GM12878 (cell line): ENCODE data around the gene C18orf54.

ENCODE experiments used
- EP300 ChIP-seq, 2 experiments: fragments of 150-350 bp in 1 of 2; IDR thresholded peaks; 2 replicates each; pipeline ENCODE4 v1.6.1; 2011 to 2012; ENCODE audit warnings: low read depth in 2 of 2, low read length in 2 of 2, borderline replicate concordance in 1 of 2, improper control_type of control experiment in 1 of 2, inconsistent platforms in 1 of 2; ENCODE audit not compliant: control insufficient read depth in 1 of 2
- EZH2 ChIP-seq: IDR thresholded peaks from 2 replicates; pipeline ENCODE4 v1.6.1; 2012; ENCODE audit warnings: low read depth, mild to moderate bottlenecking, control low read depth, inconsistent platforms, low read length, borderline replicate concordance; ENCODE audit not compliant: control insufficient read depth
- HDAC6 ChIP-seq: fragments of 200-600 bp; sonication (generic); IDR thresholded peaks from one replicate; pipeline ENCODE4 v1.8.0; 2017; ENCODE audit warnings: antibody characterized with exemption; ENCODE audit not compliant: unreplicated experiment
- KDM1A ChIP-seq: fragments of 200-600 bp; sonication (generic); IDR thresholded peaks from 2 replicates; pipeline ENCODE4 v1.6.1; 2016; ENCODE audit warnings: borderline replicate concordance
- TF ChIP-seq, protein P1 (sequence below): IDR thresholded peaks from 2 replicates; pipeline ENCODE4 v1.6.1; 2011; ENCODE audit warnings: borderline replicate concordance, low read depth, mild to moderate bottlenecking, moderate library complexity, low read length; ENCODE audit not compliant: insufficient read depth, poor library complexity, severe bottlenecking
- TF ChIP-seq, protein P2 (sequence below), 3 experiments: IDR thresholded peaks in 2 of 3; conservative IDR thresholded peaks in 1 of 3; 2 replicates each; pipeline ENCODE4 v1.5.1; 2011; ENCODE audit warnings: low read depth in 3 of 3, low read length in 3 of 3, mild to moderate bottlenecking in 3 of 3, control low read depth in 2 of 3, moderate library complexity in 2 of 3, inconsistent platforms in 1 of 3, mixed read lengths in 1 of 3; ENCODE audit not compliant: control insufficient read depth in 2 of 3, insufficient read depth in 1 of 3; ENCODE audit errors: extremely low read depth in 1 of 3

GRCh38 chr18:54335638-54336173 lies 22.0 kb upstream of the C18orf54 start:
- TF ChIP-seq EP300 (IDR thresholded peaks at IDR 0.05; ENCODE audit: borderline replicate concordance in 1 of 2, control insufficient read depth in 1 of 2, low read depth in 2 of 2, low read length in 2 of 2) (no peak), KDM1A (no peak), HDAC6 (no peak), EZH2 (no peak)
- TF ChIP-seq, protein P1, sequence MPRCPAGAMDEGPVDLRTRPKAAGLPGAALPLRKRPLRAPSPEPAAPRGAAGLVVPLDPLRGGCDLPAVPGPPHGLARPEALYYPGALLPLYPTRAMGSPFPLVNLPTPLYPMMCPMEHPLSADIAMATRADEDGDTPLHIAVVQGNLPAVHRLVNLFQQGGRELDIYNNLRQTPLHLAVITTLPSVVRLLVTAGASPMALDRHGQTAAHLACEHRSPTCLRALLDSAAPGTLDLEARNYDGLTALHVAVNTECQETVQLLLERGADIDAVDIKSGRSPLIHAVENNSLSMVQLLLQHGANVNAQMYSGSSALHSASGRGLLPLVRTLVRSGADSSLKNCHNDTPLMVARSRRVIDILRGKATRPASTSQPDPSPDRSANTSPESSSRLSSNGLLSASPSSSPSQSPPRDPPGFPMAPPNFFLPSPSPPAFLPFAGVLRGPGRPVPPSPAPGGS = no peak
- TF ChIP-seq, protein P2, sequence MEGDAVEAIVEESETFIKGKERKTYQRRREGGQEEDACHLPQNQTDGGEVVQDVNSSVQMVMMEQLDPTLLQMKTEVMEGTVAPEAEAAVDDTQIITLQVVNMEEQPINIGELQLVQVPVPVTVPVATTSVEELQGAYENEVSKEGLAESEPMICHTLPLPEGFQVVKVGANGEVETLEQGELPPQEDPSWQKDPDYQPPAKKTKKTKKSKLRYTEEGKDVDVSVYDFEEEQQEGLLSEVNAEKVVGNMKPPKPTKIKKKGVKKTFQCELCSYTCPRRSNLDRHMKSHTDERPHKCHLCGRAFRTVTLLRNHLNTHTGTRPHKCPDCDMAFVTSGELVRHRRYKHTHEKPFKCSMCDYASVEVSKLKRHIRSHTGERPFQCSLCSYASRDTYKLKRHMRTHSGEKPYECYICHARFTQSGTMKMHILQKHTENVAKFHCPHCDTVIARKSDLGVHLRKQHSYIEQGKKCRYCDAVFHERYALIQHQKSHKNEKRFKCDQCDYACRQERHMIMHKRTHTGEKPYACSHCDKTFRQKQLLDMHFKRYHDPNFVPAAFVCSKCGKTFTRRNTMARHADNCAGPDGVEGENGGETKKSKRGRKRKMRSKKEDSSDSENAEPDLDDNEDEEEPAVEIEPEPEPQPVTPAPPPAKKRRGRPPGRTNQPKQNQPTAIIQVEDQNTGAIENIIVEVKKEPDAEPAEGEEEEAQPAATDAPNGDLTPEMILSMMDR (IDR thresholded peaks at IDR 0.05 in 2 of 3, conservative IDR thresholded peaks at IDR 0.05 in 1 of 3; ENCODE audit: control insufficient read depth in 2 of 3, extremely low read depth in 1 of 3, insufficient read depth in 1 of 3, low read depth in 3 of 3, low read length in 3 of 3) = no peak
